Activated CD8-positive, alpha-beta memory T cell treated with anti-CD3 and anti-CD28 coated beads for 24 hours (primary cell): ENCODE measurements around the gene HPCAL1.
A peak's percentile ranks its signal among the peaks of the same experiment; 100 is the strongest.
"Not testable (repeated sequence)": the region's sequence is repeated elsewhere in the genome, so short reads cannot be mapped to it uniquely, and the experiment has no call there.

Experiments used
- DNase-seq: peaks from one replicate; pipeline ENCODE4 v3.0.0-alpha.2; 2020

HPCAL1 gene

DNA sequence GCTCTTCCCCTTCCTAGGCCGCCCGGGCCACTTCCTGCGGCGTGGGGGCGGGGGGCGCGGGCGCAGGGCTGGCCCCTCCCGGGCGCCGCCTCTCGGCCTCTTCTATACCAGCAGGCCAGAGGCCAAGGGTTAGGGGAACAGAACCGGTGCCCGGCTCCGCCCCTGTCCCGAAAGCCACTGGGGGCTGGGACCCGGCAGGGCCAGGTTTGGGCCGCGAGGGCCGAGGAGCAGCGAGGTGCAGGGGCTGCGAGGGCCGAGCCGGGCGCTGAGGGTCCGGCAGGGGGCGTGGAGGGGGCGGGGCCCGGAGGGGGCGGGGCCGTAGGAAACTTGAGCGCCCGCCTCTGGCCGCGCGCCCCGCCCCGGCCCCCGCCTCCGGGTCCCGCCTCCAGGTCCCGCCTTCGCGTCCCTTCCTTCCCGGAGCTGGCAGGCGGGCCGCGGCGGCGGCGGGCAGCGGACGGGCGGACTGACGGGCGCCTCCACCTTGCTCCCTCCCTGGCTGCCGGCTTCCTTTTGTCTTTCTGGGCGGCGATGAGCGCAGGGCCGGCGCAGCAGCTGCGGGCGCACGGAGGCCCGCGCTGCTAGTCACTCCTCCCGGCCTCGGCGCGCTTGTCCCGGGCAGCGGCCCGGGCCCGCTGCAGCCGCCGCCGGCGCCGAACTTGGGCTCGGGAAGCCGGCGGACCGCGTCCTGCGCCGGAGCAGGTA, at the start of gene HPCAL1:
Gene HPCAL1, plus strand, starts transcription at position 426 of the 702 bp plus-strand sequence. CDS start 116,854 bp downstream, outside the sequence.
- peak; percentile 93 for DNase-seq

DNA sequence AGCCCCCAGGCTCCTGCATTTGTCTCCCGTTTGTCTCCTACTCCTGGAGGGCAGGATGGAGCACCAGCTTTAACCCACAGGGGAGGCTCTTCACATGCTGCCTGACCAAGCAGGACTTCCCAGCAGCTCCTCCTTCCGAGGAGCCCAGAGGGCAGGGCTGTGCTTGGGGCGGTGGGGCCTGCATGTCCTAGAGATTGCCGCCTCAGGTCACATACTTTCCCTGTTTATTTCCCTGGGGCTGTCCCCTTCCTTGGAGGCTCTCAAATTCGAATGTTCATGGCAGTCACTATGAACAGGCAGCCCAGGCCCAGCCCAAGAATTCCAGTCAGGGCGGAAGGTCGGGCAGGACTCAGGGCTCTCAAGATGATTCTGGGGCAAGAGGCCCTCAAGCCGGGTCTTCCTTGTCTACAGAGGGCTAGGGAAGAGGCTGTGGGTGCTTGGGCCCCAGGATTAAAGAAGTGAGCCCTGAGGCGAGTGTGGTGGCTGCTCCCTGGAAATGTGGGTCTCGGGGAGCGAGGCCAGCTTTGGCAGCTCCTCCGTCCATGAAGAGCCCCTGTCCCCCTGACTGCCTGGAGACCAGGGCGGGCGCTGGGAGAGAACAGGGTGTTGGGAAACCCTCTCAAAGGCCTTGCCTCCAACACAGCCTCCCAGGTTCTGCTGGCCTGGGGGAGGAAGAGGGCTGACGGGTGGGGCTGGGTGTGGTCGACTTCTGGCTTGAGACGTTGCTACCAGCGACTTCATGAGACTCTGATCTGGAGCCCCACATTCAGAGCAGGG, 48.9 kb upstream of the HPCAL1 start:
- no peak for DNase-seq

DNA sequence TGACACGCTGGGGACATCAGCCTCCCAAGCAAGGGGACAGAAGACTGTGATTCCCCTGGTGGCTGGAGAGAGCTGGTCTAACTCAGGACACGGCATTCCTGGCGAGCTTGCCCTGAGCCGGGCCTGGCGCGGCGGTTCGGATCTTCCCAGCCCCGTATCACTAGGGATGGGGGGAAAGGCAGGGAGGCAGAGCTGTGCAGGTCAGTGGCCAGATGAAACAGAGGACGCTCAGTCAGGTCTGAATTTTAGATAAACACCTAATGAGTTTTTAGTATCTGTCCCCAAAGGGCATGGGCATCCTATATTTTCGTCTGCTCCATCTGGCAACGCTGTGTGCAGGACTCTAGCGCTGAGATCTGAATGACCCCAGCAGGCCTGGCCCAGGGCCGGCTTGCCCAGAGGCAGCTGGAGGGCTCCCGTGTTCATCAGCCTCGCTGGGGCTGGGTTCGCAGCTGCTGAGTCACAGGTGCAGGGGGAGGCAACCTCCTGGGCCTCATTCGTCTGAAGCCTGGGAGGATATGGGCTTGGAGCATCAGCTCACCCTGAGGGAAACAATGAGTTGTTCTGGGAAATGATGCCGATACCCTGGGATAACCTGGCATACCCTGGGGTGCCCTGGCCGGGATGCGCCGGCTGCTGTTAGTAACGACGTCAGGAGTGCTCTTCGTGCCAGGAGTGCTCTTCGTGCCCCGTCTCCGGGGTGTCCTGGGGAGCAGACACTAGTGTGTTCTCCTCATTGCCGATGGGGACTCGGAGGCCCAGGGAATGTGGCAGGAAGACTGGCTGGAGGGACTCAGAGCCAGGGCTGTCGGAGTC, 48.1 kb upstream of the HPCAL1 start:
- no peak for DNase-seq

- DNase-seq: no peak
These were observed 47.3 kb upstream of the HPCAL1 start for GRCh38 chr2:10255189-10256030.

GRCh38 chr2:10256031-10256514, 46.6 kb upstream of the HPCAL1 start:
- no peak for DNase-seq

DNA sequence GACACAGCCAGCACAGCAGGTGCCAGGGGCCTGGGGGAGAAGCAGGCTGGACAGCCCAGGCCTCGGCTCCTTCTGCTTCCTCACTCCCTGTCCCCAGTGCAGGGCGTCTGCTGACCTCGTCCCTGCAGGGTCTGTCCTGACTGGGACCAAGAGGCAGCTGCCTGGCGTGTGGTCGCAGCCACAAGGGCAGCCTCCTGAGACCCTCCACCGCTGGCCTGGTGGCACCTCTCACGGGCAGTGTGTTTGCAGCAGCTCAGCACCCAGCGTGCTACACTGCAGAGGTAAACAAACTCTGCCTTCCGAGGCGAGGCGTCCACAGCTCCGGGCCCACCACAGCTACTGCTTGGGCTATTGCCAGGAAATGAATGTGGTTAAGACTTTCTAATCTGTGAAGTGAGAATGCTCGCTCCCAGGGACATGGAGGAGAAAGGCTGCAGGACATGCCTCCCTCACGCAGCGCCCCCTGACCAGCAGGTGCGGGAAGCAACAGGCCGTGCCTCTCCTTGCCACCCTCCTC, 46.1 kb upstream of the HPCAL1 start:
- no peak for DNase-seq

GRCh38 chr2:10257036-10257435, 45.7 kb upstream of the HPCAL1 start:
- no peak for DNase-seq

DNA sequence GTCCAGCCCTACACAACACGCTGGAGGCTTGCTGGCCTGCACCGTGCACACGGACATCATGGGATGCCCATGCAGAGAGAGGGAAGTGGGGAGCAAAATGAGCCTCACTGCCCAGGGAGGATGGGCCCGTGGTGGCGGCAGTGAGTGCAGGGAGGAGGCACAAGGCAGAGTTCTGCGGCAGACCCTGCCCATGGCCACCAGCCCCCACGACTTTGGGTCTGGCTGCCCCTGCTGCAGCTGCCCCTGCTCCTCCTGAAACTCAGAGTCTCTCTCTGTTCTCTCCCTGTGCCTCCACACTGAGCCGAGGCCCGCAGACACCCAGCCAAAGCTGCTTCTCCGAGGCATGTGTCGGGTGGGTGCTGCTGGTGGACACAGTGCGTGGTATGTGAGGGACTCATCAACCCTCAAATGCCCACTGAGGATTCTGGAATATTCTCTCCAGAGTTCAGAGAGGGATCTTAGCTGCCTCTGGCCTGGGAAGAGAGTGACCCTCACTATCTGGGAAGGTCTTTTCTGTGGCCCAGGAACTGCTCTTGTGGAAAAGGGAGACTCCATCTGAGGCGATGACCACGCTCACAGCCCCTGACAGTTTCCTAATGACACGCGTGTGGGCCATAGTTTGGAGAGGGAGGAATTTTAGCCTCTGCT, 45.1 kb upstream of the HPCAL1 start:
- no peak for DNase-seq

GRCh38 chr2:10258326-10258725, 44.4 kb upstream of the HPCAL1 start:
- no peak for DNase-seq

DNA sequence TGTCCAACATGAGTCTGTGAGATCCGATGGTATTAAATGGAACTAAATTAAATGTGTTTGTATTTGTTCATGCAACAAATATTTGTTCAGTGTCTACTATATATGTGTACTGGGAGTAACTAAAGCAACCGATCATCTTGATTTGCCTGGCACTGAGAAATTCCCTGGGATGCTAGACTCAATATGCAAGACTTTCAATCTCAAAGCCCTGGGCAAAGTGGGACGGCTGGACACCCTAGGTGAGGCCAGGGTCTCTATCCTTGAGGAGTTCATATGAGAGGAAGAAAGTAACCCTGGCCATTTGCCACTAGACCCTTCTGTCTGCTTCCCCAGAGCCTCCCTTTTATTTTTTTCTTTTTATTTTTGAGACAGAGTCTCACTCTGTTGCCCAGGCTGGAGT, 44.0 kb upstream of the HPCAL1 start:
- DNase-seq: no peak

GRCh38 chr2:10260130-10260529, 42.6 kb upstream of the HPCAL1 start:
- DNase-seq: no peak

DNA sequence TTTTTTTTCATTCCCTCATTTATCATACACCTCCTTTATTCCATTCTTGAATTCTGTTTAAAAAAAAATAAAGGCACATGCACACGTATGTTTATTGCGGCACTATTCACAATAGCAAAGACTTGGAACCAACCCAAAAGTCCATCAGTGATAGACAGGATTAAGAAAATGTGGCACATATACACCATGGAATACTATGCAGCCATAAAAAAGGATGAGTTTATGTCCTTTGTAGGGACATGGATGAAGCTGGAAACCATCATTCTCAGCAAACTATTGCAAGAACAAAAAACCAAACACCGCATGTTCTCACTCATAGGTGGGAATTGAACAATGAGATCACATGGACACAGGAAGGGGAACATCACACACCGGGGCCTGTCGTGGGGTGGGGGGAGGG, 39.2 kb upstream of the HPCAL1 start:
- not testable (repeated sequence) for DNase-seq

DNA sequence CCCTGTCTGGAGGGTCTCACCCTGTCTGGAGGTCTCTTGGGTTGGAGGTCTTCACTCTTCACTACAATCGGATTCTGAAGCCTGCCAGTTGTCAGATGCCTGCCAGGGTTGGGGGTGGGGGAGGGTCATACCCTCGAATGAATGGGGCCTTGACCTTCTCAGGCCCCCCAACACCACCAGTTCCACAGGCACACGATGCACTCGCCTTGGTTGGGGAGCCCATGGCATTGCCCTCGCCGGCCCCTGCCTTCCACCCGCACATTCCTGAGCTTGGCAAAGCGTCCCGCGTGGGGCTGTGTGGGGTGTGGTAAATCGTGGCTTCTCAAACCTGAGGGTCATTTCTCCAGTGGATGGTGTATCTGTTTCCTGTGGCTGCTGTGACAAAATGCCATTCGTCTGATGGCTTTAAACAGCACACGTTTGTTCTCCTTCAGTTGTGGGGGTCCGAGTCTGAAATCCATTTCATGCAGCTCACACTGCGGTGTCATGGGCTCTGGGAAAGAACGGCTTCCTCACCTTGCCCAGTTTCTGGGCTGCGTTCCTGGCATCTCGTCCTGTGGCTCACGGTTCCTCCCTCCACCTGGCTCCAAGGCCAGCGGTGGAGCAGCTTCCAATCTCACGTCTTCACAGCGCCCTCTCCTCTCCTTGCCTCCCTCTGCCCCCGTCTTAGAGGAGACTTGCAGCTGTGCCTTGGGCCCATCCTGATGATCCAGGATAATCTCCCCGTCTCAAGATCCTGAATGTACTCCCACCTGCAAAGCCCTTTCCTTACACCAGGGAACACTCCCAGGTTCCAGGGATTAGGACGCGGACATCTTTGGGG, 38.0 kb upstream of the HPCAL1 start:
- DNase-seq: no peak

DNA sequence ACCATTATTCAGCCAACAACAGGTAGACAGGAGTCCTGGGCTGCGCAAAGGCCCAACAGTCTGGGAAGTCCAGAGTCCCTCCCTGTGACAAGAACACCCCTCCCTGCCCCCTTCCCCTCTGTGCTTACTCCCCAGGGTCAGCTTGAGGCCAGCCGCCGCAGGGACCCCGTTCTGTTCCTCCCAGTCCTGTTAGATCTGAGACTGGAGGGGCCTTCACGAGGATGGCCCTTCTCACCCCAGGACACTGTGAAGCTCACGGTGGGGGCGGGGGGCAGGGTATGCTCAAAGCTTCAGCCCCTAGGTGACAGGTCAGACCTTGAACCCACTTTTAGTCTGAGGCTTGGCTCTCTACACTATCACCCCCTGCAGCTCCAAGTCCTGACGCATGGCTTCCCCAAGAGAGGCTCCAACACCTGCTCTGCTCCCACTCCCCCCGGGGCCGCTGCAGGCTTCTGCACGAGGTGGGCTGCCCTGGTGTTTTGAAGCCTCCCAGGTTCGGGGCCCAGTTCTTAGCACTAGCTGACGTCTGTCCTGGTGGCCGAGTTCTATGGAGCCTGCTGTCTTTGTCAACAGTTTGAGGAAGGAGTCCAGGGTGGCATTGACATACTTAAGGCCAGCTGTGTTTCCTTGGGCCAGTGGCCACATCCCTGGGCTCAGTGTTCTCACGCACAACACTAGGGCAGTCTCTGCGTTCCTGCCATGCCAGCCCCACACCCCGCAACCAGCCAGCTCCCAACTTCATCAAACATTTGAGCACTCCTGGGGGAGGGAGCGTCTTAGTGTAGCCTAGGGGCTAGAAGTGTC, 37.2 kb upstream of the HPCAL1 start:
- DNase-seq: no peak

DNA sequence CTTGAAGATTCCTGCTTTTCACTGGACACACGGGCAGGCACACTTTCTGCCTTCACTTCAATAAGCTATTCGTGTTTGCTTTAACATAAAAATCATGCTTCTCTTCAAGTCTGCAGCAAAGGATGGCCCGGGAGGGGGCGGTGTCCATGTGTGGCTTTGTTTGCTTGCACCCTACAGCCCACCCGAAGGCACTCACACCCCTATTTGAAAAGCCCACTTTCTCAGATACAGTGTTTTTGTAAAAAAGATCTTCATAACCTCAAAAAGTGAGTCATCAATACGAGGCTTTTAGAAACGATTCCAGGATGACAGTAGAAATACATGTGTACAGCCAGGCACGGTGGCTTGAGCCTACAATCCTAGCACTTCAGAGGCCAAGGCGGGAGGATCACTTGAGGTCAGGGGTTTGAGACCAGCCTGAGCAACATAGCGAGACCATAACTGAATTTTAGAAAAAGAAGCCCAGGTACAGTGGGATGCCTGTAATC, 36.5 kb upstream of the HPCAL1 start:
- DNase-seq: no peak

- no peak for DNase-seq
These were observed 35.7 kb upstream of the HPCAL1 start for GRCh38 chr2:10267036-10267435.

- DNase-seq: no peak
These were observed 34.9 kb upstream of the HPCAL1 start for GRCh38 chr2:10267551-10268465.

DNA sequence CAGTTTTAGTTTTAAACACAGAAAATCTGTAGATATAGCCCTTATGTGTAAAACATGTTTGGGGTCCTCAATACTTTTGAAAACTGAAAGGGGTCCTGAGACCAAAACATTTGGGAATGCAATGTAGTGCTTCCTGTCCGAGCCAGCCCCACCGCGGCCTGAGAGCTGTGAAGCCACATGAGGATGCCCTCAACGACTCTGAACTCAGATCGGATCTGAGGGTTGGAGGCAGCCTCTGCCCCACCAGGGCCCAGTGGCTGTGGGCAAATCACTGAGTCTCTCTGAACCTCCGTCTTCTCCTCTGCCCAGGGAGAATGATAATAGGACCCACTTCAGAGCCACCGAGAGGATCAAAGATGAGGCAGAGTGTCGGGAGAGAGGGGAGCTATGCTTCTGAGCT, 33.4 kb upstream of the HPCAL1 start:
- peak; percentile 21 for DNase-seq
